Muscle layer of duodenum (tissue), 2 donors: ENCODE measurements around the gene ELMO1.

Experiments used
- H3K27ac ChIP-seq: one replicate; pipeline ENCODE4 v1.7.0; 2013; ENCODE audit warnings: mild to moderate bottlenecking, low read length
- H3K27me3 ChIP-seq: one replicate; pipeline ENCODE4 v1.7.0; 2013; ENCODE audit warnings: low read depth, mild to moderate bottlenecking, control low read depth, low read length
- H3K36me3 ChIP-seq, 2 donors: one replicate each; pipeline ENCODE4 v1.7.0; 2013; ENCODE audit warnings: low read length in 2 of 2, control low read depth in 1 of 2, mild to moderate bottlenecking in 1 of 2; ENCODE audit not compliant: insufficient read depth in 2 of 2, control insufficient read depth in 1 of 2
- H3K4me1 ChIP-seq, 2 donors: one replicate each; pipeline ENCODE4 v1.7.0; 2013; ENCODE audit warnings: low read length in 2 of 2, mild to moderate bottlenecking in 2 of 2, control low read depth in 1 of 2, moderate library complexity in 1 of 2; ENCODE audit not compliant: insufficient read depth in 2 of 2, control insufficient read depth in 1 of 2
- H3K4me3 ChIP-seq, 2 donors: one replicate each; pipeline ENCODE4 v1.7.0; 2013; ENCODE audit warnings: low read length in 2 of 2, low read depth in 1 of 2, mild to moderate bottlenecking in 1 of 2
- H3K9me3 ChIP-seq, 2 donors: one replicate each; pipeline ENCODE4 v1.7.0; 2013; ENCODE audit warnings: low read length in 2 of 2, control low read depth in 1 of 2, mild to moderate bottlenecking in 1 of 2; ENCODE audit not compliant: control insufficient read depth in 1 of 2
- donor health status: healthy.

ELMO1 gene

GRCh38 chr7:36928311-36928710, 520.4 kb downstream of the ELMO1 start:
- H3K9me3 ChIP-seq: no peaks in the 10 kb centered on the region
- no peaks in the 10 kb centered on the region for H3K27me3 ChIP-seq
- no peak overlapping the region for H3K27ac ChIP-seq
- H3K36me3 ChIP-seq: peaks cover 0 to 5% of the 10 kb centered on the region in 2 donors
- H3K4me1 ChIP-seq: peaks cover 0 to 11% of the 10 kb centered on the region in 2 donors
- H3K4me3 ChIP-seq: no peak overlapping the region

GRCh38 chr7:36925691-36926090, 523.0 kb downstream of the ELMO1 start:
- H3K27ac ChIP-seq: no peak overlapping the region
- peaks cover 0 to 11% of the 10 kb centered on the region in 2 donors for H3K4me1 ChIP-seq
- H3K27me3 ChIP-seq: no peaks in the 10 kb centered on the region
- no peak overlapping the region for H3K4me3 ChIP-seq
- no peaks in the 10 kb centered on the region for H3K36me3 ChIP-seq
- no peaks in the 10 kb centered on the region for H3K9me3 ChIP-seq

GRCh38 chr7:36925207-36925606, 523.5 kb downstream of the ELMO1 start:
- H3K4me3 ChIP-seq: no peak overlapping the region
- no peak overlapping the region for H3K27ac ChIP-seq
- H3K36me3 ChIP-seq: no peaks in the 10 kb centered on the region
- no peaks in the 10 kb centered on the region for H3K27me3 ChIP-seq
- H3K9me3 ChIP-seq: no peaks in the 10 kb centered on the region
- peaks cover 0 to 11% of the 10 kb centered on the region in 2 donors for H3K4me1 ChIP-seq

GRCh38 chr7:36923943-36924436, 524.7 kb downstream of the ELMO1 start:
- Histone ChIP-seq H3K27ac (no peak overlapping the region), H3K4me3 (no peak overlapping the region), H3K4me1 (peaks cover 0 to 11% of the 10 kb centered on the region in 2 donors), H3K36me3 (no peaks in the 10 kb centered on the region), H3K9me3 (no peaks in the 10 kb centered on the region), H3K27me3 (no peaks in the 10 kb centered on the region)

- no peak overlapping the region for H3K27ac ChIP-seq
These were observed 525.5 kb downstream of the ELMO1 start for GRCh38 chr7:36923185-36923584.

GRCh38 chr7:36920433-36920832, 528.2 kb downstream of the ELMO1 start:
- Histone ChIP-seq H3K27me3 (no peaks in the 10 kb centered on the region), H3K36me3 (no peaks in the 10 kb centered on the region), H3K4me1 (peaks cover 0 to 5% of the 10 kb centered on the region in 2 donors)

More at GRCh38 chr7:36923185-36923584, 525.5 kb downstream of the ELMO1 start:
- H3K27me3 ChIP-seq: no peaks in the 10 kb centered on the region
- H3K4me3 ChIP-seq: no peak overlapping the region
- H3K36me3 ChIP-seq: no peaks in the 10 kb centered on the region
- H3K4me1 ChIP-seq: peaks cover 0 to 11% of the 10 kb centered on the region in 2 donors
- H3K9me3 ChIP-seq: no peaks in the 10 kb centered on the region

GRCh38 chr7:36919738-36920137, 528.9 kb downstream of the ELMO1 start:
- H3K27me3 ChIP-seq: no peaks in the 10 kb centered on the region
- peaks cover 0 to 5% of the 10 kb centered on the region in 2 donors for H3K4me1 ChIP-seq
- no peak overlapping the region for H3K27ac ChIP-seq
- H3K4me3 ChIP-seq: no peak overlapping the region
- no peaks in the 10 kb centered on the region for H3K36me3 ChIP-seq
- no peaks in the 10 kb centered on the region for H3K9me3 ChIP-seq

More at GRCh38 chr7:36920433-36920832, 528.2 kb downstream of the ELMO1 start:
- H3K4me3 ChIP-seq: no peak overlapping the region
- H3K27ac ChIP-seq: no peak overlapping the region
- H3K9me3 ChIP-seq: no peaks in the 10 kb centered on the region

GRCh38 chr7:36918591-36918990, 530.1 kb downstream of the ELMO1 start:
- Histone ChIP-seq H3K36me3 (no peaks in the 10 kb centered on the region), H3K9me3 (no peaks in the 10 kb centered on the region), H3K4me1 (no peaks in the 10 kb centered on the region), H3K4me3 (no peak overlapping the region), H3K27ac (no peak overlapping the region), H3K27me3 (no peaks in the 10 kb centered on the region)

GRCh38 chr7:36916619-36917018, 532.0 kb downstream of the ELMO1 start:
- Histone ChIP-seq H3K36me3 (no peaks in the 10 kb centered on the region), H3K4me3 (no peak overlapping the region), H3K9me3 (no peaks in the 10 kb centered on the region), H3K4me1 (no peaks in the 10 kb centered on the region), H3K27ac (no peak overlapping the region), H3K27me3 (no peaks in the 10 kb centered on the region)

- no peaks in the 10 kb centered on the region for H3K27me3 ChIP-seq
- H3K9me3 ChIP-seq: no peaks in the 10 kb centered on the region
- no peak overlapping the region for H3K4me3 ChIP-seq
- no peaks in the 10 kb centered on the region for H3K36me3 ChIP-seq
- H3K27ac ChIP-seq: no peak overlapping the region
- no peaks in the 10 kb centered on the region for H3K4me1 ChIP-seq
These were observed 532.5 kb downstream of the ELMO1 start for GRCh38 chr7:36916116-36916515.

- Histone ChIP-seq H3K27ac (no peak overlapping the region), H3K4me3 (no peak overlapping the region), H3K27me3 (no peaks in the 10 kb centered on the region), H3K36me3 (no peaks in the 10 kb centered on the region), H3K9me3 (no peaks in the 10 kb centered on the region), H3K4me1 (no peaks in the 10 kb centered on the region)
These were observed 536.9 kb downstream of the ELMO1 start for GRCh38 chr7:36911788-36912187.

- no peaks in the 10 kb centered on the region for H3K27me3 ChIP-seq
- no peak overlapping the region for H3K4me3 ChIP-seq
- no peaks in the 10 kb centered on the region for H3K36me3 ChIP-seq
- H3K27ac ChIP-seq: no peak overlapping the region
- H3K4me1 ChIP-seq: no peaks in the 10 kb centered on the region
- no peaks in the 10 kb centered on the region for H3K9me3 ChIP-seq
These were observed 537.8 kb downstream of the ELMO1 start for GRCh38 chr7:36910859-36911258.
